SK-N-SH (cell line): ENCODE data around the gene PRAMEF5.

ENCODE experiments used
- CTCF ChIP-seq: fragments of 200-600 bp; sonication (generic); IDR thresholded peaks from 2 replicates; pipeline ENCODE4 v1.6.1; 2017; ENCODE audit warnings: antibody characterized with exemption, mild to moderate bottlenecking, moderate library complexity
- GABPA ChIP-seq: IDR thresholded peaks from 2 replicates; pipeline ENCODE4 v1.4.0; 2012; ENCODE audit warnings: low read depth, mild to moderate bottlenecking
- GATA2 ChIP-seq: sonication (generic); formaldehyde crosslinking; IDR thresholded peaks from 2 replicates; pipeline ENCODE4 v1.5.0; 2020; ENCODE audit warnings: mild to moderate bottlenecking, missing genetic modification reagents
- SIN3A ChIP-seq: IDR thresholded peaks from 2 replicates; pipeline ENCODE4 v1.6.1; 2012; ENCODE audit warnings: low read depth, mild to moderate bottlenecking, low read length, moderate library complexity, borderline replicate concordance
- TCF12 ChIP-seq: IDR thresholded peaks from 2 replicates; pipeline ENCODE4 v1.4.0; 2012

GRCh38 chr1:13224480-13225060 is 29.4 kb upstream of the PRAMEF5 start:
- TF ChIP-seq CTCF (no peak), TCF12 (no peak), SIN3A (no peak), GATA2 (no peak), GABPA (no peak)
